HG03196 (cell line): ENCODE measurements around the gene NFYB.
"Not testable (repeated sequence)": the region's sequence is repeated elsewhere in the genome, so short reads cannot be mapped to it uniquely, and the experiment has no call there.

Experiments
- ATAC-seq: cut with Tn5 transposase; IDR thresholded peaks from one replicate; pipeline ENCODE4 v1.9.1; 2021; ENCODE audit not compliant: unreplicated experiment

Gene NFYB

GRCh38 chr12:104163028-104163427, 25.0 kb upstream of the NFYB start:
- ATAC-seq, result not testable (repeated sequence)

DNA sequence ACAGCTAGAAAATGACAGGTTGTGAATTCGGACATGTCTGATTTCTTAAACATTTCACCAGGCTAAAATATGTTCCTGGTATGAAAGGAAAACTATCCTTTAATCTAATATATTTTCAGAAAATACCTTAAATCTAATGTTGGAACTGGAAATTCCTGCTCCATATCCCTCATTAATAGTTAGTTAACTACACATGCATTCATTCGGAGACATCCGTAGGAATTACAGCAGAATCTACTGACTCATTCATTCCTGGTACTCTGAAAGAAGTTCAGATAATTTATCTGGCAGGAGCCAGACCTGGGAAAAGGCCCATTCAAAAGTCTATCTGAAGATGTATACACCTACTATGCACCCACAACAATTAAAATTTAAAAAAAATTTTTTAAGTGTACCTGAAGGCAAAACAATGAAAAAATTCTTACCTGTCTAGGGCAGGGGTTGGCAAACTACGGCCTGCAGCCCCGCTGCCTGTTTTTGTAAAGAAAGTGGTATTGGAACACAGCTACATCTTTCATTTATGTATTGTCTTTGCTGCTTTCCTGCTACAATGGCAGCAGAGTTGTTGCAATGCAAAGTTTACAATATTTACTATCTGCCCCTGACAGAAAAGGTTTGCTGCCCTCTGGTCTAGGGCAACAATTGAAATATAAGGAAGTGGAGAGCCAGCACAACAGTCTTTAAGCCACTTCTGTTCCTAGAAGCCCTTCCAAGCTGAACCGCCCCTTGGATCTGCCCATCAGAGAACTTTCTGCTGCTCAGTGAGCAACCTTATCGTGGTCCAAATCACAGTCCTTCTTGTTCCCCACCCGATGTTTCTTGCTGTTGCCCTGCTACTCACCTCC, 17.9 kb upstream of the NFYB start:
- ATAC-seq, result no peak

- no peak for ATAC-seq
These were observed 16.8 kb upstream of the NFYB start for GRCh38 chr12:104154806-104155205.

GRCh38 chr12:104154286-104154685, 16.3 kb upstream of the NFYB start:
- no peak for ATAC-seq

DNA sequence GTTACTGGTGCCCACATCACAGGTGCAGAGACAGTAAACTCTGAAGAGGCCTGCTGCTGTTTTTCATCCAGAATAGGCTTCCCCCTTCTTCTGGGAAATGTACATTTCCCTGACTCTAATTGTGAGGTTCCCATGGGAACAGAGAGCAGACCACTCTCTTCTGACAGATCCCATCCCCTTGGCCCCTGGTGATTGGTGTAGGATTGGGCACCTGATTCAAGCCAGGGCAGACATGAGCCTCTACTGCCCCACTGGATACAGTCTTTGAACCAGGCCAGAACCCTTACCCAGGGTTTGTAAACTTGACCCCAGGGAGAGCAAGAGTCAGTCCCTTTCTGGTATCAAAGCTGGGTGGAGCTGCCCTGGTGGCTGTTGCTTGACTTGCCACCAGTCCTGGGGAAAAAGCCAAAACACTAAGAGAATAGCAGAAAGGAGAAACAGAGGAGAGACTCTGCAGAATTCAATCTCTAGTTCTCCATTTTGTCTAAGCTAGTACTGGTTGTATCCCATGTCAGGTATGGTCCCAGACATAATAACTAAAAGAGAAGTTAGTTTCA, 14.8 kb upstream of the NFYB start:
- ATAC-seq, result no peak

DNA sequence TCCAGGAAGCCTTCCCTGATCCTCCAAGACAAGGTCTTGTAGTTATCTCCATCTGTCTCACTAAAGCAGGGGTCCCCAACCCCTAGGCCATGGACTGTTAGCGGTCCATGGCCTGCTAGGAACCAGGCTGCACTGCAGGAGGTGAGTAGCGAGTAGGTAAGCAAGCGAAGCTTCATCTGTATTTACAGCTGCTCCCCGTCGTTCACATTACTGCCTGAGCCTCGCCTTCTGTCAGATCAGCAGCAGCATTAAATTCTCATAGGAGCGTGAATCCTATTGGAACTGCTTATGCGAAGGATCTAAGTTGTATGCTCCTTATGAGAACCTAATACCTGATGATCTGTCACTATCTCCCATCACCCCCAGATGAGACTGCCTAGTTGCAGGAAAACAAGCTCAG, 12.4 kb upstream of the NFYB start:
- no peak for ATAC-seq

DNA sequence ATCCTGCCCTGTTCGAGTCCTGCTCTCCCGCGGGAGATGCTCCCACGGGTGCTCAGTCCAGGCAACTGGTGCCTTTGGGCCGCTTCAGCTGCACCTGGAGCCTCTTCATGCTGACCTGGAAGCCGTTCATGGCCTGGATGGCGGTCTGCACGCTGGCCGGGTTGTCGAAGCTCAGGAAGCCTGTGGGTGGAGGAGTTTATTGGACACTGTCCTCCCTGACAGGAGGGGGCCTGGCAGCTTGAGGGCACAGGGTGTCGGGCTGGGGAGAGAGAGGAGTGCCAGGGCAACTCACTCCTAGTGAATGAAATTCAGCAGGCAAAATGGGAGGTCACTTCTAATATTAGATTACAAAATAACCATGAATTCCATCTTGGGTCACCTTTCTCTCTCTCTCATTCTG, 9.3 kb upstream of the NFYB start:
- ATAC-seq, result no peak

- no peak for ATAC-seq
These were observed 5.9 kb upstream of the NFYB start for GRCh38 chr12:104143918-104144317.

- ATAC-seq, result no peak
These were observed 5.0 kb upstream of the NFYB start for GRCh38 chr12:104143002-104143401.

DNA sequence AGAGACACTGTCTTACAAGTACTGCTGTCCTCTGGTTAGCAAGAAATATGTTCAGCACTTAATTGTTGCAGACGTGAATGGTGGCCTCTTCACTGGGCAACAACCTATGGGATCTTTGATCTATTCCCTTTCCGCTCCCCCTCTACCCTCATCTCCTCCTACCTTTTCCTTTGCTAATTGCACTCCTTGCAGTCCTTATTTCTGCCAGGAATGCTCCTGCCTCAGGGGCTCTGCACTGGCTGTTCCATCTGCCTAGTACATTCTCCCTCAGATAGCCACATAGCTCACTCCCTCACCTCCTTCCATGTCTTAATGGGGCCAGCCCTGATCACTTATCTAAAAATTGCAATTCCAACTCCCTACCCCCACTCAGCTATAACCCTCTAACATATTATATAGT, 4.5 kb upstream of the NFYB start:
- ATAC-seq, result no peak

DNA sequence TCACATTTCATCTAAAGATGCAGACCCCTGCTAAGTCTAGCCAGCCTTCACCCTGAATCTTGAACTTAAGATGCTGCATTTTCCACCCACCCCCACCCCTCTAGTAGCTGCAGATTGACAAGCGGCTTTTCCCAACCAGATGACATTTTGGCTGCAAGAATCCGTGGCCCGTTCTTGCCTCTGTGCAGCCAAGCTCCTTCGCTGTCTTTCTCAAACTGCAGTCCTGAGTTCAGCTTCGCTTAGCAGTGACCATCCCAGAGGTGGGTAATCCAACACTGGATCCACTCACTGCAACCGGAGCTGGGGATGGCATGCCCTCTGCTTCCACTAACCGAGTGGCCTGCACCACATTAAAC, 765 bp upstream of the NFYB start:
- ATAC-seq, result no peak

GRCh38 chr12:104137001-104137901, 759 bp downstream of the NFYB start:
- peak; percentile 33 for ATAC-seq

GRCh38 chr12:104136577-104136976, 1.4 kb downstream of the NFYB start:
- no peak for ATAC-seq

GRCh38 chr12:104134882-104135281, 3.1 kb downstream of the NFYB start:
- no peak for ATAC-seq

DNA sequence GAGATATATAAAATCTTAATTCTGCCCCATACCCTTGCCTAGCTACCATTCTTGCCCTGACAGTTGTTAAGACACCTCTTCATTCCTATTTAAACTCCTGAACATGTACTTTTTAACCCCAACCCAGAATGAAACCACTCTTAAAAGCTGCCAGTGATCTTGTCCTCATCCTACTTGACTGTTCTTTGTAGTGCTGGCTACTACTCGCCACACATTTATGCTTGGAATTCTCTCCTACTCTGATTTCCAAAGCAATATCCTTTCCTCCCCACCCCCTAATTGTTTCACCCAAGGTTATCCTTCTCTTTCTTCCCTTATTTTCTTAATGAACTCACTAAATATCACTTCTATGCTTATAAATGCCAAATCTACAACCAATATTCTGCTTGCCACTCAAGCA, 4.1 kb downstream of the NFYB start:
- no peak for ATAC-seq

- ATAC-seq, result no peak
These were observed 4.7 kb downstream of the NFYB start for GRCh38 chr12:104133321-104133720.

- no peak for ATAC-seq
These were observed 5.6 kb downstream of the NFYB start for GRCh38 chr12:104132351-104132956.

- no peak for ATAC-seq
These were observed 6.4 kb downstream of the NFYB start for GRCh38 chr12:104131609-104132008.

DNA sequence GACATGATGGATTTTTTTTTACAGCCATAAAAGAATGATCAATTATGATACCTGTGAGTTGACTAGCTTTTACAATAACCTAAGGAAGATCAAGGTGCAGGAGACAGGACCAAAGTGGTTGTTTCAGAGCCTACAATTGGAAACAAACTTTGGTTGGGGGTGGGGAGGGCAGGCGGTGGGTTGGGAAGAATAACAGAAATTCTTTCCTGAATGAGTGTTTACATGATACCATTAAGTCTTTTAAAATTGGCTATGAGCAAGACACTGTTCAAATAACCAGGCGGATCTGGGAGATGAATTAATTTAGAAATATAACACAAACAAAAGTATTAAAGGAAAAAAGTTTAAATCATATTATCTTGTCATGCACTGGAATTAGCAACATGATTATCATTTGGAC, 7.2 kb downstream of the NFYB start:
- ATAC-seq, result no peak

DNA sequence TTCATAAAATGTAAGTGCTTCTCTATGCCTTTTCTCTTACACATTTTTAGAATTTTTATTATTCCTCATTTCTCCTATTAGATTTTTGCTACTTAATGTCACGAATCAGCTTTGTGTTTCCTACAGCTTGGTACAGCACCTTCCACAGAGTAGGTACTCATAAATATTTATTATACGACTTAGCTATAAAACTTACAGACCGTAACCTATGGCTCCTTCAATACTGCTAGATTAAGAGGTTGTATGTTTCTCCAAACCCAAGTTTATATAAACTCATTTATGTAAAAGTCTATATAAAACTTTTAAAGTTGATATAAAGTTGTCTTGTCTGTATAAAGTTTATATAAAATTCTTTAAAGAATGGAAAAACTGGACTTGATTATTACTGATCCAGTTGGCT, 11.5 kb downstream of the NFYB start:
- ATAC-seq, result no peak

DNA sequence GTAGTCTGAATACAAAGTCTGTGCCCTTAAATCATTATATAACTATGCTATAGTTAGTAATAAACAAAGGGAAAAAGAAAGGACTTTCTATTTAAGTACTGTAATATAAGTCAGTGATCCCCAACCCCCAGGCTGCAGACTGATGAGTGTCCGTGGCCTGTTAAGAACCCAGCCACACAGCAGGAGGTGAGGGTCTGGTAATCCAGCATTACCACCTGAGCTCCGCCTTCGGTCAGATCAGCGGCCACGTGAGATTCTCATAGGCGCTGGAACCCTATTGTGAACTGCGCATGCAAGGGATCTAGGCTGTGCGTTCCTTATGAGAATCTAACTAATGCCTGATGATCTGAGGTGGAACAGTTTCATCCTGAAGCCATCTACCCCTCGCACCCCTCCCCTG, 15.7 kb downstream of the NFYB start:
- ATAC-seq, result no peak
